Eye (tissue), 1 donor: ENCODE measurements around the gene ZNF512.
"Not testable (repeated sequence)": the region's sequence is repeated elsewhere in the genome, so short reads cannot be mapped to it uniquely, and the experiment has no call there.

ENCODE experiments used
- DNase-seq: peaks from one replicate; pipeline ENCODE4 v3.0.0-alpha.2; 2015

ZNF512 gene

DNA sequence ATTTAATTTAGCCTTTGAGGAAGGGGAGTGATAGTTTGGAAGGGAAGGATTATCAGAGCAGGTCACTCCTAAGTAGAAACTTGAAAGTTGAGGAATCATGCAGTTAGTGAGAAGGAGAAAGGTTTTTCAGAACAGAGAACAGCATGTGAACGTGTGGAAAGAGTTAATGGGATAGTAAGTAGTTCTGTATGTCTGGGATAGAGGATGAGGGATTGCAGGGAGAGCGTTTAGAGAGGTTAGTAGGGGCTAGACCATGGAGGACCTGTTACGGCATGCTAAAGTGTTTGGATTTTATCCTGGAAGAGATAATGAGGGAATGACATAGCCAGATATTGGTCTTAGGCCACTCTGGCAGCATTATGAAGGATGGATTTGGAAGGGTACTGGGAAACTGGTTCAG is 1.8 kb downstream of the ZNF512 start:
- no peak for DNase-seq

DNA sequence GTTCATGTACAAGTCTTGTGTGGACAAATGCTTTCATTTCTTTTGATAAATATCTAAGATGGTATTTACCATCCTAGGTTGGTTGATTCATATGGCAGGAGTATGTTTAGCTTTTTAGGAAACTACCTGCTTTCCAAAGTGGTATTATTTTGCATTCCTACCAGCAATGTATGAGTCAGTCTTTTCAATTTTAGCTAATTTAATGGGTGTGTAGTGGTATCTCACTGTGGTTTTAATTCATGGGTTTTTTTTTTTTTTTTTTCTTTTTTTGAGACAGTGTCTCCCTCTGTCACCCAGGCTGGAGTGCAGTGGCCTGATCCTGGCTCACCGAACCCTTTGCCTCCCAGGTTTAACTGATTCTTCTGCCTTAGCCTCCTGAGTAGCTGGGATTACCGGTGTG is 4.2 kb downstream of the ZNF512 start:
- no peak for DNase-seq

DNA sequence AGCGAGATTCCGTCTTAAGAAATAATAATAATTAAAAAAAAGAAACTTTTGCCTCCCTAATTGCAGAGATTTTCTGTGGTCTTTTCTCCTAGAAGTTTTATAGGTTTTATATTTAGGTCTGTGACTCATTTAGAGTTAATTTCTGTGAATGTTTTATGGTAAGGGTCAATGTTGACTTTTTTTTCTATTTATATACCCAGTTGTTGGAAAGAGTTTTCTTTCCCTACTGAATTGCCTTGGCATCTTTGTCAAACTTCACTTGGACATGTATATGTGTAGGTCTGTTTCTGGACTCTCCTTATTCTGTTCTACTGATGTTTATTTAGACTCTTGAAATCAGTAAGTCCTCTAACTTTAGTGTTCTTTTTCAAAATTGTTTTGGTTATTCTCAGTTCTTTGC is 5.5 kb downstream of the ZNF512 start:
- DNase-seq: no peak

DNA sequence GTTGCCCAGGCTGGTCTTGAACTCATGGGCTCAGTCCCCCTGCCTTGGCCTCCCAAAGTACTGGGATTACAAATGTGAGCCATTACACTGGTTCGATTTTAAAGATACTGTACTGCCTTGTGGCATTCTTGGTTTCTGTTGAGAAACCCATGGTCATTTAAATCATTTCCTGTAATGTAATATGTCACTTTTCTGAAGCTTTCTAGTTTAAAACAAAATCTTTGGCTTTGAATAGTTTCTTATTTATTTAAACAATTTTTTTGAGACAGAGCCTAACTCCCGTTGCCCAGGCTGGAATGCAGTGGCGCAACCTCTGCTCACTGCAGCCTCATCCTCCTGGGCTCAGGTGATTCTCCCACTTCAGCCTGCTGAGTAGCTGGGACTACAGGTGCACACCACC is 8.9 kb downstream of the ZNF512 start:
- DNase-seq: no peak

DNA sequence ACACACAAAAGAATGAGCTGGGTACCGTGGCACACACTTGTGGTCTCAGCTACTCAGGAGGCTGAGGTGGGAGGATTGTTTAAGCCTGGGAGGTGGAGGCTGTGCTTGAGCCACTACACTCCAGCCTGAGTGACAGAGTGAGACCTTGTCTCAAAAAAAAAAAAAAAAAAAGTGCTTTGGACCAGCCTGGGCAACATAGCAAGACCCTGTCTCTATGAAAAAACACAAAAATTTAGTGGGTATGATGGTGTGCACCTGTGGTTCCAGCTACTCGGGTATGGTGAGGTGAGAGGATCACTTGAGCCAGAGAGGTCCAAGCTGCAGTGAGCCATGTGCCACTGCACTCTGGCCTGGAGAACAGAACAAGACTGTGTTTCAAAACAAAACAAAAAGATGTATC is 10.4 kb downstream of the ZNF512 start:
- no peak for DNase-seq

DNA sequence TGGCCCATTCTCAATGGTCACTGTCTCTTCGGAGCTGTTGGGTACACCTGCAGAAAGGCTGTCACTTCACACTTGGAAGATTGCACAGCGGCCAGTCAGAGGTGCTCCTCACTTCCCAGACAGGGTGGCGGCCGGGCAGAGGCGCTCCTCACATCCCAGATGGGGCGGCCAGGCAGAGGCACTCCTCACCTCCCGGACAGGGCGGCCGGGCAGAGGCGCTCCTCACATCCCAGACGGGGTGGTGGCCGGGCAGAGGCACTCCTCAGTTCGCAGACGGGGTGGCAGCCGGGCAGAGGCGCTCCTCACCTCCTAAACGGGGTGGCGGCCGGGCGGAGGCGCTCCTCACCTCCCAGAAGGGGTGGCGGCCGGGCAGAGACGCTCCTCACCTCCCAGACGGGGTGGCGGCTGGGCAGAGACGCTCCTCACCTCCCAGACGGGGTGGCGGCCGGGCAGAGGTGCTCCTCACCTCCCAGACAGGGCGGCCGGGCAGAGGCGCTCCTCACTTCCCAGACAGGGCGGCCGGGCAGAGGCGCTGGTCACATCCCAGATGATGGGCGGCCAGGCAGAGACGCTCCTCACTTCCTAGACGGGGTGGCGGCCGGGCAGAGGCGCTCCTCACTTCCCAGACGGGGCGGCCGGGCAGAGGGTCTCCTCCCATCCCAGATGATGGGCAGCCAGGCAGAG is 11.3 kb downstream of the ZNF512 start:
- not testable (repeated sequence) for DNase-seq

DNA sequence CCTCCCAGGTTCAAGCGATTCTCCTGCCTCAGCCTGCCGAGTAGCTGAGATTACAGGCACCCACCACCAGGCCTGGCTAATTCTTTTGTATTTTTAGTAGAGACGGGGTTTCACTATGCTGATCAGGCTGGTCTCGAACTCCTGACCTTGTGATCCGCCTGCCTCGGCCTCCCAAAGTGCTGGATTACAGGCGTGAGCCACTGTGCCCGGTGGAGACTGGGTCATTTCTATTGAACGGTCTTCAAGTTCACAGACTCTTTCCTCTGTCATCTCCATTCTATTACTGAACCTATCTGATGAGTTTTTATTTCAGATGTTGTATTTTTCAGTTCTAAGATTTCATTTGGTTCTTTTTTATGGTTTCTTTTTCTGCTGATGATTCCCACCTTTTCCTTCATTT is 12.6 kb downstream of the ZNF512 start:
- not testable (repeated sequence) for DNase-seq

DNA sequence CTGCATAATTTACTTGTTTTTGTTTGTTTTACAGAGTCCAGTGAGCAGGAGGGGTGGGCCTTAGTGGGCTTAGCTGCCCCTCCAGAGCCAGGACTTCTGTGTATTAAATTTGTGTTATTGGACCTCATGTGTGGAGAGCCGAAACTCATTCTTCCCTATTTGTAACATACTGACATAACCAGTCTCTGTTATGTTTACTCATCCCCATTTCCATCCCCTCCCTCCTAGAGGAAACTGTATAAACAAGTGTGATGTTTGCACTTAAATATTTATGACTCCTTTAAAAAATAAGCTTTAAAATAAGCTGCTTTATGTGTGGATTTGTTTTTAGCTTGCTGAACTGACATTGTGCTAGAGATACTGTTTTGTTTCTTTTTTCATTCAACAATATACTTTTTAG is 13.8 kb downstream of the ZNF512 start:
- DNase-seq: no peak

DNA sequence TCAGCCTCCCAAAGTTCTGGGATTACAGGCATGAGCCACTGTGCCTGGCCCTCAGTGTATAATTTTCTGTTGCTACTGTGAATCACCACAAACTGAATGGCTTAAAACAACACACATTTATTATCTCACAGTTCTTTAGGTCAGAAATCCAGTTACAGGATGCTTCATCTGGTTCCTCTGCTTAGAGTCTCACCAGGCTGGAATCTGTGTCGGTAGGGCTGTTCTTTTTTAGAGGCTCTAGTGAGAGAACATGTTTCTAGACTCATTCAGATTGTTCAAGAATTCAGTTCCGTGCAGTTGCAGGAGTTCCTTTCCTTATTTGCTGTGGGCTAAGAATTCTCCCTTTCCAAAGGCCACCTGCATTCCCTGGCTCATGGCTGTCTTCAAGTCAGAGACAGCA is 23.8 kb downstream of the ZNF512 start:
- DNase-seq: no peak

DNA sequence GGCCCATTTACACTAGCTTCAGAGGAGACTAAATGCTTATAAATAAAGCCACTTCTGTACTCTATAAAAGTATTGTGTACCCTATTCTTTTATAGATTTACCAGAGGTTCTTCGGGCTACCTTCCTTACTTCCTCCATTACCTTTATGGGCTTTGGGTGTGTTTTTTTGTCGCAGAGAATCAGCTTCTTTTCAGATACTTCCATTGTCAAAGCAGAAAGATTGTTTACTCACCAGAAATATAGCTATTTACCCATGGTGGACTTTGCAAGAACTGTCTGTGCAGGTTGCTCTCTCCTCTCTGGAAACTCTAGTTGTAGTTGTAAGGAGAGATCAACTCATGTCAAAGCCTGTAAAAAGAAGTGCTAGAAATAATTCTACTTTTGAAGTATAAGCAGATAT is 31.1 kb downstream of the ZNF512 start:
- no peak for DNase-seq

DNA sequence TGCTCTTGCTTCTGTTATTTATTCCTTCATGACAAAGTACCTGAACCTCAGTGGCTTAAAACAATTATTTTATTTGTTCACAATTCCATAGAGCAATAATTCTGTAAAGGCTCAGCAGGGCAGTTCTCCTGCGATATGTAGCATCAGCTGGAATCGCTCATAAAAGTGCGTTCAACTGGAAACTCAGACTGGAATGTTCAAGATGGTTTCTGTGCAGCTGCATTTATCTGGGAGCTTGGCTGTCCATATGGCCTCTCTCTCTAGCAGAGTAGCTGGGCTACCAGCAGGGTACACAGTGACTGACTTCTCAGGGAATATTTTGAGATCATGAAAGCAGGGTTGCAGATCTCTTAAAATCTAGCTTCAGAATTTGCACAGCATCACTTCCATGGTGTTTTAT is 32.5 kb downstream of the ZNF512 start:
- peak; percentile 66 for DNase-seq

DNA sequence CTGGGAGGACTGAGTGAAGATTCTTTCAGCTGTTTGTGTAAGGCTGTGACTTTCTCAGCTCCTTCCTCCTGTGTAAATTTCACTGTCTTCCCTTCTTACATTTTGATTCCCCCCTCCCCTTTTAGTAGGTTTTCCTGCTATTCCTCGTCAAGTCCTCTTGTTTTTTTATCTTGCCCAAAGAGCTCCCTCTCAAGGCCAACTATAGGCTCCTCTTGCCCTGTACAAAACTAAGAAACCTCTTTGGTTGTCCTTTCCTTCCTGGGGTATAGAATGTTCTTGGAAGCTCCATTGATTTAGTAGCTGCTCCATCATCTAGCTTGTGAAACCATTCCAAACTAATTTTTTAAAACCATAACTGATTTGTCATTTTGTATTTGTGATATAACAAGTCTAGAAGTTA is 38.7 kb downstream of the ZNF512 start:
- DNase-seq: no peak

DNA sequence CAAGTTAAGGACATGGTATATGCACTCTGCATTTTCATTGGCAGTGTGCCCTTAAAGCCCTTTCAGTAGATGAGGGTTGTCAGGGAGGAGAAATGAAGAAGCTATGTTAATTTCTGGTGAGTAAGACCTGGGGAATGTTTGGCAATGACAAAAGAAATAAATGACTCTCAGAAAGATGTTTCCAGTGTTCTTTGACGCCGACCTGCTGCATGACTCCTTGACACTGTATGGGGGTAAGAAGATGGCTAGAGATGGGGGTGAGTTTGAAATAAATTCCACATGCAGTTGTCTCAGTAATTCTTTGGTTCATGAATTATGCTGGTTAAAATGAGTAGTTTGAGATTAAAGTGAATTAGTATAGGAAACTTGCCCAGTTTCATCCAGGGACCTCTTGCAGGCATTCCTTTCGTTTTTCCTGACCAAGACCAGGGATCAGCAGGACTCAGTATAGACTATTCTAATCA is 40.1 kb downstream of the ZNF512 start:
- no peak for DNase-seq

DNA sequence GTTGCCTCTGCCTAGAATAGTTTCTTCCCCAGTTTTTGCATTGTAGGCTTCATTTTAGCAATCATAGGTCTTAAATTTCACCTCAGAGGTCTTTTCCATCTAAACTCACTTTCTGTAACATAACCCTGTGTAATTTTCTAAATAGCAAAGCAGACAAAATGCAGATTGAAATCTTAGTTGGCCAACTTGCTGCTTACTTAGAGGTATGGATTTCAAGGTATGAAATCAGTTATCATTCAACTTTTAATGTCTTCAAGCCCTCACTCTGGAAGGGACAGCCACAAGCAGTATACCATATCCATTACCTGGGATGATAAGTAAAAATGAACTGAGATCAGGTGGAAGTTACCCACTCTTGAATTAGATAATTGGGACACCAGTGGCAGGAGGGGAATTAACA is 42.1 kb downstream of the ZNF512 start:
- DNase-seq: no peak

DNA sequence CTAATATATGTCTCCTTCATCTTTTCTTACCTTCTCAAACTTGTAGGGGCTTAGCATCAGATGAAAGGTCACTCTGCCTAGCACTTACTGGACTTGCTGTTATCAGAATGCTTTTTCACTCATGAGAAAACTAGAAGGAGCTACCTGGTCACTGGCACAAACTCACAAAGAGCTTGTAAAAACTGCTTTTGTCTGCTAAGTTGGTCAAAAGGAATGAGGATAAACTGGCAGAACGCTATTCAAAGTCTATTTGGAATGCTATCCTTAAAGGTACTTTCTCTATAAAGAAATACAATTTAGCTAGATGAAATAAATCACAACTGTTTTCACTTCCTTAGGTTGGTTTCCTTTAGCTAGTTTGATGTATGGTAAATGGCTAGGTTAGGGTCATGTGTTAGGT is 43.5 kb downstream of the ZNF512 start:
- not testable (repeated sequence) for DNase-seq

DNA sequence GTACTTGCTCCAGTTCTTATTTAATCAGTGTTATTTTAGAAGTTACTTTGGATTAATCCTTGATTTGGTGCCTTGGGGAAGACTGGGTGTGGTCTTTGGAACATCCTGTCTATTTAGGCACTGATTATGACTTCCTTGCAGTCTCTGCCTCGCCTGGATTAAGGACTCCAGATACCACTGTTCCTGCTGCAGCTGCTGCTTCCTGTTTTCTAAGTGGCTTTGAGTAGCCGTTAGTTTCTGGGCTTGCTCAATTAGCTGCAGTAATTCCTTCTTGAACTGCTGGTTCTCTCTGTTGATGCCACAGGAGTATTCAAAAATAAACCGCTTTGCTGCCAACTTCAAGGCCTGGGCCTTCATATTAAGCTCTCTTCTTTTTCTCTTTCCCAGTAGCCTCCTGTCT is 44.1 kb downstream of the ZNF512 start:
- DNase-seq: not testable (repeated sequence)

DNA sequence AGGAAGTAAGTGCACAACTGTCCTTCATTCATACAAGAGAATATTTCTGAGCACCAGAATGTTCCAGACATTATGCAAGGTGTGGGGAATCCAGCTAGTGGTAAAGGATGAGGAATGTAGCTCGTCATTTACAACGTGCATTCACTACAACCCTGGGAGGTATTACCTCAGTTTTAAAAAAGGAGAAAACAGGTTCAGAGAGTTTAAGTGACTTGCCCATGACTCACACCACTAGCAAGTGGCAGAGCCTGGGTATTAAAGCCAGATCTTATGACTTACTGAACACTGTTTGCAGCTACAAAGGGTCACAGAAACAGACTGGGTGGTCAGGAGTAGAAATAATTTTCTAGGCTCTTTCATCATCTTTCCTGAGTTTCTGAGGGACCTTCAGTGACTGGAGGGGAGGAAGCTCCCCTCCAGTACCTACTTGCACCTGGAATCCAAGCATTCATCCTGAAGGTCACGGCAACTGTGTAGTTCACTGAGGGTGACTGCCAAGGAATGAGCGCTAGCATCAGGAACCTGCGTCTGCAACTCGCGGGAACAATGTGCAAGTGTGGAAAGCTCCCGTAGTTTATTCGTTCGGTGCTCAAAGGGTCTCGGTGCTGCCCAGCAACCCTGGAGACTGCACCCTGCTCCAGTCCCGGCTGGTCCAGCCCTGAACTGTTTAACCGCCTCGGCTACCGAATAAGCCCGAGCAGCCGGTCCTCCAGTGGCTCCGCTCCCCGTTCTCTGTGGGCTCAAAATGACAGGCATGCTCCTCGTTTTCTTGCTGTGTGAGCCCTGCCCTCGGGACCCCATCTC is 45.3 kb downstream of the ZNF512 start:
- DNase-seq: peak; percentile 42

DNA sequence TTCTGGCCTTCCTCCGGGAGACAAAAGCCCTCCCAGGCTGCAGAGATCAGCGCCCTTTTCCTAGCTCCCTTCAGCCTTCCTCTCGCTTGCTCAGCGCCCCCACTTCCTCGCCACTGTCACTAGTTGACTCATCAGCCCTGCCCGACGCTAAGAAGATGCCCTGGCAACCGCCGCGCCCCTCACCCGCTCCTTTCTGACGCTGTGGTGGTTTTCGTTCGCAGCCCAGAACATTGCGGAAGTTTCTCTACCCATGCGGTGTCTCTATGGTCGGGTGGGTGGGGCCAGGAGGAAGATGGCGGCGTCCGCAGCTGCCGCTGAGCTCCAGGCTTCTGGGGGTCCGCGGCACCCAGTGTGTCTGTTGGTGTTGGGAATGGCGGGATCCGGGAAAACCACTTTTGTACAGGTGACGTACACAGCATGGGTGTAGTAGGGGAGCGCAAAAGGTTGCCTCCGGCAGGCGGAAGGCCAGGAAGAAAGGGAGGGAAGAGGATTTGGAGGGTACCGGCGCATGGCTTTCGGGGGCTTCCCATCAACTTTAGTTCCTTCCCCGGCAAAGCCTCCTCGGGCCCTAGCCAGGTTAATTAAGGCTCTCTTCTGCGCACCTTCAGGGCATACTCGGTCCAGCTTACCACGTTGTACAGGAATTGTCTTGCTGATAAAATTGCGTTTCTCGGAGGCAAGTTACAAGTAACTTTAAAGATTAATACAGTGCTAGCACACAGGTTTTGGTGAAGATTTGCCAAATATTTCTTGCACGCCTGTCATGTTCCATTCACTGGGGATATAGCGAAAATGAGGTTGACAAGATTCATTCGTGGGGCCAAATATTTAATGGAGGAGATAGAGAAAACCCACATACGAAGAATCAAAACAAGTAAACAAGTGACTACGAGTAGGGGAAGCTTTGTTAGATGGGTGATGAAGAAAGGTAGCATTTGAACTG is 46.2 kb downstream of the ZNF512 start, which contains the start of the genes CCDC121 and GPN1:
Gene CCDC121, minus strand, starts transcription at position 246 of the 943 bp plus-strand sequence. CDS start 1,213 bp downstream, outside the sequence.
Gene GPN1, plus strand, starts transcription at position 284 of the 943 bp plus-strand sequence. Its CDS starts 9 bp downstream, at position 293.
- DNase-seq: peak; percentile 95

DNA sequence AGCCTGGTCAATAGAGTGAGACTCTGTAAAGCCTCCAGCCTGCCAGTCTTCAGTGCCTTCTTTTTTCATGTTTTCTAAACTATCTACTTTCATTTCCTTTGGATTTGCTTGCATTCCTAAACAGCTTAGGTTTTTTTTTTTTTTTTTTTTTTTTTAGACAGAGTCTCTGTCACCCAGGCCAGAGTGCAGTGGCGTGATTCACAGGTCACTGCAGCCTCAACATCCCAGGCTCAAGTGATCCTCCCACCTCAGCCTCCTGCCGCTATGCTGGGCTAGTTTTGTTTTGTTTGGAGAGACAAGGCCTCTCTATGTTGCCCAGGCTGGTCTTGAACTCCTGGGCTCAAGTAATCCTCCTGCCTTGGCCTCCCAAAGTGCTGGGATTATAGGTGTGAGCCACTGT is 47.4 kb downstream of the ZNF512 start:
- not testable (repeated sequence) for DNase-seq

DNA sequence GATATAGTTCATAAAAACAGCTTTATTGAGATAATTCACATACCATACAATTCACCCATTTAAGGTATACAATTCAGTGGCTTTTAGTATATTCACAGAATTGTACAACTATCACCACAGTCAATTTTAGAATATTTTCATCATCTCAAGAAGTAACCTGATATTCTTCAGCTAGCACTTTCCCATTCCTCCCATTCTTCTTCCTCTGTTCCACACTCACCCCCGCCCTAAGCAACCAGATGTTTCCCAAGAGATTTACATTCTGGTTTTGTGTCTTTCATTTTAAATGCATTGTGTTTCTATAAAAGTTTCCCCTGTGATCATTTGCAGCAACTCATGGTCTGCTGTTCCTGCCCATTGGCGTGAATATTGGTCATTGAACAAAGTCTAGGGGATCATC is 51.4 kb downstream of the ZNF512 start:
- no peak for DNase-seq

DNA sequence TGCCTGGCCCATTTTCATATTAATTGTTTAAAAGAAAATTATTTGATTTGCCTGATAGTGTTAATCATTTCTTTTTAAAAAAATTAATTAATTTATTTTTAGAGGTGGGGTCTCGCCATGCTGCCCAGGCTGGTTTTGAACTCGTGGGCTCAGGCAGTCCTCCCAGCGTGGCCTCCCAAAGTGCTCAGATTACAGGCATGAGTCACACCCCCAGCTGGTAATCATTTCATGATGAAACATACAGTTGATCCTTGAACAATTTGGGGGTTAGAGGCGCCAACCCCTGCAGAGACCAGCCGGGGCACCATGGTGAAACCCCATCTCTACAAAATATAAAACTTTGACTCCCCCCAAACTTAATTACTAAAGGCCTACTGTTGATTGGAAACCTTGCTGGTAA is 53.9 kb downstream of the ZNF512 start:
- no peak for DNase-seq

DNA sequence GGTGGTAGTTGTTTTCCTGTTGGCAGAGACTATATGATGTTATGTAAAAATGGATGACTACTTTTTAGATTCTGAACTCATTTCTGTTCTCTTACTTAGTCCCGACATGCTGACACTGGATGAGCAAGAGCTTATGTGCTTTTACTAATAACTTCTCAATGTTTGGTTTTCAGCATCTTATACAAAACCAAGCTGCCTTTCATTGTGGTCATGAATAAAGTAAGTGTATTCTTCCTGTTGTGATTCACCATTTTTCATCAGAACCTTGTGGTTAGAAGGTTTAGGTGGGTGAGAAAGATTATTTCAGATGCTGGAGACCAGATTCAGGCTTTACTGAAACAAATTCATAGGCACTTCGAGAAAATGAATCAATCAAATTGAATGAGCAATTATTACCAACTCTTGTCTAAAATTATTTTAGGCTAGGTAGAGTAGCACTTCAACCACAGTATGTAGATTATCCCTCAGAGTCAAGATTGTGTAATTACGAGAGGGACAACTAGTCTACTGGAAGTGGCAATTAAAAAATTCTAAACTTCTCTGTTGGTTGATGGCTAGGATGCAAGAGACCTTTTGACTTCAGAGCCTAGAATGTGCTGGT is 55.3 kb downstream of the ZNF512 start:
- DNase-seq: no peak

DNA sequence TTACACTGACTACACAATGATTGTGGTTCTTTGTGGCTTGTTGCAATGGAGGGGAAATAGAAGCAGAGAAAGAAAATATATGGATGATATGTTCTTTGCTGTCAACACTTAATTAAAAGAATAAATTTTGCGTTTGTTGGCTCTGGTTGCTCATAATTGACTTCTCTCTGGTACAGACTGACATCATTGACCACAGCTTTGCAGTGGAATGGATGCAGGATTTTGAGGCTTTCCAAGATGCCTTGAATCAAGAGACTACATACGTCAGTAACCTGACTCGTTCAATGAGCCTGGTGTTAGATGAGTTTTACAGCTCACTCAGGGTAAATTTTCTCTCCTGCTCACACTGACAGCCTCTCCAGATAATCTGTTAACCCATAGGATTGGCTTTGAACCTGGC is 55.9 kb downstream of the ZNF512 start:
- DNase-seq: no peak
